ENCODE results near the gene TFEB.
A peak's percentile ranks its signal among the peaks of the same experiment; 100 is the strongest.

DNA sequence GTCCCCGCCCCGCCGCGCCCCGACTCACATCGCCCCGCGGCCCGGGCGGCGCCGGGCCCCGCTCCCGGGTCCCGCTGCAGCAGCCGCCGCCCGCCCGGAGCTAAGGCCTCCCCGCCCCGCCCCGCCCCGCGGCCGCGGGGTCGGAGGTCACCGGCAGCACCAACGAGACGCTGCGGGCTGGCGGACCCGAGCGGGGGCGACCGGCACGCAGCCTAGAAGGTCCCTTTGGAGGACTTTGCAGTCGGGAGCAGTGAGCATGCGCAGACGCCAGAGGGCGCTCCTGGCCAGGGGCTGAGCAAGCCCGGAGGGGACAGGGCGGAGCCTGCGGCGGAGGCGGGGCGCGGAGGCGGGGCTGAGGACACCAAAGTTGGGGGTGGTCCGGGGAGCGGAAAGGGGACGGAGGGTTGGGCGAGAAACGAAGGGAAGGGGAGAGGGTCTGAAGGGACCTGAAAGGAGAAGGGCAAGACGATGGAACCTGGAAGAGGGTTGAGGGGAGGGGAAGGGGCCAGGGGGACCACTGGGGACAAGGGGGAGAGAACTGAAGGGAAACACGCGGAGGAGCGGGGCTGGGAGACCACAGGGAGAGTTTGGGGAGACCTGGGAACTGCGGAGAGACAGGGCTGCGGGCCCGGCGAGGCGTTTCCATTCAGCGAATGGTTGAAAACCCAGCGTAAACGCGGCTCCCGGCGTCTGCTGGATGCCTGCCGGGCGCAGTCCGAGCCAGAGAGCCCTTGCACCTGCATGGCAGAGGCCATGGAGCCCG, 44.6 kb upstream of the TFEB start, which contains the start of gene FRS3:
- TF ChIP-seq, protein P1, sequence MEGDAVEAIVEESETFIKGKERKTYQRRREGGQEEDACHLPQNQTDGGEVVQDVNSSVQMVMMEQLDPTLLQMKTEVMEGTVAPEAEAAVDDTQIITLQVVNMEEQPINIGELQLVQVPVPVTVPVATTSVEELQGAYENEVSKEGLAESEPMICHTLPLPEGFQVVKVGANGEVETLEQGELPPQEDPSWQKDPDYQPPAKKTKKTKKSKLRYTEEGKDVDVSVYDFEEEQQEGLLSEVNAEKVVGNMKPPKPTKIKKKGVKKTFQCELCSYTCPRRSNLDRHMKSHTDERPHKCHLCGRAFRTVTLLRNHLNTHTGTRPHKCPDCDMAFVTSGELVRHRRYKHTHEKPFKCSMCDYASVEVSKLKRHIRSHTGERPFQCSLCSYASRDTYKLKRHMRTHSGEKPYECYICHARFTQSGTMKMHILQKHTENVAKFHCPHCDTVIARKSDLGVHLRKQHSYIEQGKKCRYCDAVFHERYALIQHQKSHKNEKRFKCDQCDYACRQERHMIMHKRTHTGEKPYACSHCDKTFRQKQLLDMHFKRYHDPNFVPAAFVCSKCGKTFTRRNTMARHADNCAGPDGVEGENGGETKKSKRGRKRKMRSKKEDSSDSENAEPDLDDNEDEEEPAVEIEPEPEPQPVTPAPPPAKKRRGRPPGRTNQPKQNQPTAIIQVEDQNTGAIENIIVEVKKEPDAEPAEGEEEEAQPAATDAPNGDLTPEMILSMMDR (IDR thresholded peaks at IDR 0.05; ENCODE audit: insufficient read depth, low read length): peak; percentile 76
- TF ChIP-seq GABPA (IDR thresholded peaks at IDR 0.05; ENCODE audit: low read depth) (no peak), POLR2AphosphoS5 (IDR thresholded peaks at IDR 0.05; ENCODE audit: low read depth) (no peak), SPI1 (IDR thresholded peaks at IDR 0.05; ENCODE audit: borderline replicate concordance, low read depth) (no peak)
- TF ChIP-seq, protein P2, sequence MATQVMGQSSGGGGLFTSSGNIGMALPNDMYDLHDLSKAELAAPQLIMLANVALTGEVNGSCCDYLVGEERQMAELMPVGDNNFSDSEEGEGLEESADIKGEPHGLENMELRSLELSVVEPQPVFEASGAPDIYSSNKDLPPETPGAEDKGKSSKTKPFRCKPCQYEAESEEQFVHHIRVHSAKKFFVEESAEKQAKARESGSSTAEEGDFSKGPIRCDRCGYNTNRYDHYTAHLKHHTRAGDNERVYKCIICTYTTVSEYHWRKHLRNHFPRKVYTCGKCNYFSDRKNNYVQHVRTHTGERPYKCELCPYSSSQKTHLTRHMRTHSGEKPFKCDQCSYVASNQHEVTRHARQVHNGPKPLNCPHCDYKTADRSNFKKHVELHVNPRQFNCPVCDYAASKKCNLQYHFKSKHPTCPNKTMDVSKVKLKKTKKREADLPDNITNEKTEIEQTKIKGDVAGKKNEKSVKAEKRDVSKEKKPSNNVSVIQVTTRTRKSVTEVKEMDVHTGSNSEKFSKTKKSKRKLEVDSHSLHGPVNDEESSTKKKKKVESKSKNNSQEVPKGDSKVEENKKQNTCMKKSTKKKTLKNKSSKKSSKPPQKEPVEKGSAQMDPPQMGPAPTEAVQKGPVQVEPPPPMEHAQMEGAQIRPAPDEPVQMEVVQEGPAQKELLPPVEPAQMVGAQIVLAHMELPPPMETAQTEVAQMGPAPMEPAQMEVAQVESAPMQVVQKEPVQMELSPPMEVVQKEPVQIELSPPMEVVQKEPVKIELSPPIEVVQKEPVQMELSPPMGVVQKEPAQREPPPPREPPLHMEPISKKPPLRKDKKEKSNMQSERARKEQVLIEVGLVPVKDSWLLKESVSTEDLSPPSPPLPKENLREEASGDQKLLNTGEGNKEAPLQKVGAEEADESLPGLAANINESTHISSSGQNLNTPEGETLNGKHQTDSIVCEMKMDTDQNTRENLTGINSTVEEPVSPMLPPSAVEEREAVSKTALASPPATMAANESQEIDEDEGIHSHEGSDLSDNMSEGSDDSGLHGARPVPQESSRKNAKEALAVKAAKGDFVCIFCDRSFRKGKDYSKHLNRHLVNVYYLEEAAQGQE (IDR thresholded peaks at IDR 0.05; ENCODE audit: insufficient replicate concordance, low read depth): no peak
